IPS-18a (cell line): ENCODE results near the gene PSMB9.

Experiments
- H3K27ac ChIP-seq: one replicate; pipeline ENCODE4 v1.5.1; 2013; ENCODE audit warnings: low read length
- H3K27me3 ChIP-seq: one replicate; pipeline ENCODE4 v1.6.1; 2013; ENCODE audit warnings: mild to moderate bottlenecking, low read length; ENCODE audit not compliant: control insufficient read depth, insufficient read depth
- H3K36me3 ChIP-seq: one replicate; pipeline ENCODE4 v1.6.1; 2013; ENCODE audit warnings: low read depth, low read length; ENCODE audit not compliant: control insufficient read depth
- H3K4me1 ChIP-seq: one replicate; pipeline ENCODE4 v1.6.1; 2013; ENCODE audit warnings: low read depth, low read length; ENCODE audit not compliant: control insufficient read depth
- H3K4me3 ChIP-seq: one replicate; pipeline ENCODE4 v1.5.1; 2013; ENCODE audit warnings: low read length
- H3K9ac ChIP-seq: one replicate; pipeline ENCODE4 v1.6.1; 2013; ENCODE audit warnings: mild to moderate bottlenecking, low read length, moderate library complexity
- H3K9me3 ChIP-seq: one replicate; pipeline ENCODE4 v1.6.1; 2013; ENCODE audit warnings: low read depth, low read length; ENCODE audit not compliant: control insufficient read depth

Gene PSMB9

DNA sequence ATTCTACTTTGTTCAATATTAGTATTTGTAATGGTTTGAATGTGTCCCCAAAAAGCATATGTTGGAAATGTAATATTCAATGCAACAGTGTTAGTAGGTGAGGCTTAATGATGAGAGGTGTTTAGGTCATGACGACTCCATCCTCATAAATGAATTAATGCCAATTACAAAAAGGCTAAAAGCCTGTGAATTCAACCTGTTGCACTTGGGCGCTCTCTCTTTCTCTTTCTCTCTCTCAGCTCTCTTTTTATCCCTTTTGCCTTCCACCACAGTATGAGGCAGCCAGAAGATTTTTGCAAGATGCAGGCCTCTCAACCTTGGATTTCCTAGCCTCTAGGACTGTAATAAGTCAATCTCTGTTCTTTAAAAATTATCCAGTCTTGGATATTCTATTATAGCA lies 34.6 kb downstream of the PSMB9 start:
- no peak overlapping the region for H3K27ac ChIP-seq
- no peaks in the 10 kb centered on the region for H3K27me3 ChIP-seq
- H3K4me3 ChIP-seq, result no peak overlapping the region
- H3K9me3 ChIP-seq, result no peaks in the 10 kb centered on the region
- H3K4me1 ChIP-seq, result no peaks in the 10 kb centered on the region
- no peaks in the 10 kb centered on the region for H3K36me3 ChIP-seq
- H3K9ac ChIP-seq, result no peak overlapping the region

DNA sequence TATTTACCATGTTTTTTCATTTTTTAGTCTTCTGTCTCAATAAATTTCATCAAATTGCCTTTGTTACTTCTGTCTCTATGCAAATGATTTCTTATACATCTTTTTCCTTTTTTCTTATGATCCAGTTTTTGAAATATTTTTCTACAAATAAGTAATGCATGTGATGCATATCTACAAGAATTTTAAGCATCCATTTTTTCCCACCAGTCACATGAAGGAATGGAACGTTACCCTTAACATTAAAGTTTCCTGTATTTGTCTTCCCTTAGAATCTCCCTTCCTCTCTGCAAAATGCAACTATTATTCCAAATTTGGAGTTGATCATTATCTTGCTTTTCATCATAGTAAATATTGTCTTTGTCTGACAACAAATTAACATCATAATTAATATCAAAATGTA lies 35.5 kb downstream of the PSMB9 start:
- Histone ChIP-seq H3K4me3 (no peak overlapping the region), H3K27me3 (no peaks in the 10 kb centered on the region), H3K27ac (no peak overlapping the region), H3K9ac (no peak overlapping the region), H3K36me3 (no peaks in the 10 kb centered on the region), H3K4me1 (no peaks in the 10 kb centered on the region), H3K9me3 (no peaks in the 10 kb centered on the region)

DNA sequence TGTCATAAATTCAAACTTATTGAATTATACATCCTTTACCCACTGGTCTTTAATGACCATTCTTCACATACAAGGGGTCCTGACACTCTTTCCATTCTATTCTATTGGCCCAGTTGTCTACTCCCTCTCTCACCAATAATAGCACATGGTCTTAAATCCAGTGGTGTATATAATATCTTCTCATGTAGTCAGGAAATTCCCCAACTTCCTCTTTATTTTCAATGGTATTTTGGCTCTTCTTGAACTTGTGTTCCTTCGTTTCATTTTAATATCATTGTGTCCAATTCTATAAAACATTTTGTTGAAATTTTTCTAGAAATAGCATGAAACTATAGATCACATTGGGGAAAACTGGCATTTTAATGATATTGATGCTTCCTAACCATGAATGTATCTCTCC lies 36.8 kb downstream of the PSMB9 start:
- no peak overlapping the region for H3K9ac ChIP-seq
- peaks cover 5% of the 10 kb centered on the region for H3K4me1 ChIP-seq
- no peaks in the 10 kb centered on the region for H3K36me3 ChIP-seq
- H3K9me3 ChIP-seq, result no peaks in the 10 kb centered on the region
- no peaks in the 10 kb centered on the region for H3K27me3 ChIP-seq
- no peak overlapping the region for H3K27ac ChIP-seq
- H3K4me3 ChIP-seq, result no peak overlapping the region

DNA sequence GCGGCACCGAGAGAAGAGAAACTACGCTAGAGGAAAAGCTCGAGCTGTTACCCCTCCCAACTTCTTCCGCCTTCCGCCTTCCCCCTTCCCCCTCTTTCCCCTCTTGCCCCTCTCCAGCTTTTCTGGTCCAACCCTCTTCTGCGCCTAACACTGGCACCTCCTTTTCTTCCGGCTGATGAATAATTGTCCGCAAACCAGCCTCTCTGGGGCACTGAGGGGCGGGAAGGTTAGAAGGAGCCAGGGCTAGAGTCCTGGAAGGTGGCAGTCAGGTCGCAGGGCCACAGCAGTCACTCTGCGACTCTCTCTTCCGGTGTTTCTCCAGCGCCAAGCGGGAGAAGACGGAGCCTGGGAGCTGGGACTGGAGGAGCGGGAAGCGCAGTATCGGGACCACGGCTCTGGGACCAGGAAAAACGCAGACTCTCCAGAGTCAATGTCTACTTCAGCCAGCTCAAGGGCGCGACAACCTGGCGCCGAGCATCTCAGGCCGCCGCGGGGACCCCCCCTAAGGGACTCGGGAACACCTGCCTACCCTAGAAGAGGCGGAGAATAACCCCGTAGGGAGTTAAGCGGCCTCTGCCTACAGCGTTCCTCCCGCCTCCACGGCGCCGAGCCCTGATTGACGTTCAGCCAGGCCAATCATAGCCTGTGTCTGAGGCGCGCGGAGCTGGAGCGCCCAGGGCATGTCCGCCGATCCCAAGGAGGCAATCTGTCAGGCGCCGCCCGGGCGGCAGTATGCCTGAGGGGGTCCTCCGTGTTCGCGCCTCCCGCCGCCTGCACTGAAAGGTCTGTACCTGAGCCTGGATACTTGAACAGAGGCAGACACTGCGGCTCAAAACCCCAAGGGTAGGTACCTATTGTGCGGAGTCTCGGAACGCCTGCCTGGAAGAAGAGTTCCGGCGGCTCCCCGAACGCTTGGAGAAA lies 40.4 kb downstream of the PSMB9 start:
- peaks cover 5% of the 10 kb centered on the region for H3K4me1 ChIP-seq
- H3K4me3 ChIP-seq, result peak overlapping the region; percentile 91
- no peaks in the 10 kb centered on the region for H3K27me3 ChIP-seq
- no peak overlapping the region for H3K27ac ChIP-seq
- H3K36me3 ChIP-seq, result no peaks in the 10 kb centered on the region
- H3K9me3 ChIP-seq, result no peaks in the 10 kb centered on the region
- H3K9ac ChIP-seq, result peak overlapping the region; percentile 74

DNA sequence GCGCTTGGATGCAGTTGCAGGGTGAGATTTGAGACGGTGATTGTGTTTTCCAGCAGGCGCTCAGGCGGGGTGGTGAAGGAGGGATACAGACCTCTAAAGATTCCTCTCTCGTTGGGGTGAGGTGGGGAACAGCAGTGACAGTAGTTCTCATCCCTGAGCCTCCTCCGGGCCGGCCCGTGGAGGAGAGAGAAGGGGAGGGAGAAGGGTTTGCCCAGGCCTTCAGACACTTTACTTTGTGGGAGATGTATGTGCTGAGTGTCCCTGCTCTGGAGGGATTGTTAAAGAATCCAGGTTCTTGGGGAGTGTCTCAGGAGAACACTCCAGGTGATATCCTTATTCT lies 41.0 kb downstream of the PSMB9 start:
- H3K4me1 ChIP-seq, result peaks cover 5% of the 10 kb centered on the region
- H3K27me3 ChIP-seq, result no peaks in the 10 kb centered on the region
- H3K4me3 ChIP-seq, result peak overlapping the region; percentile 91
- no peak overlapping the region for H3K27ac ChIP-seq
- H3K9me3 ChIP-seq, result no peaks in the 10 kb centered on the region
- H3K36me3 ChIP-seq, result no peaks in the 10 kb centered on the region
- peak overlapping the region; percentile 74 for H3K9ac ChIP-seq

DNA sequence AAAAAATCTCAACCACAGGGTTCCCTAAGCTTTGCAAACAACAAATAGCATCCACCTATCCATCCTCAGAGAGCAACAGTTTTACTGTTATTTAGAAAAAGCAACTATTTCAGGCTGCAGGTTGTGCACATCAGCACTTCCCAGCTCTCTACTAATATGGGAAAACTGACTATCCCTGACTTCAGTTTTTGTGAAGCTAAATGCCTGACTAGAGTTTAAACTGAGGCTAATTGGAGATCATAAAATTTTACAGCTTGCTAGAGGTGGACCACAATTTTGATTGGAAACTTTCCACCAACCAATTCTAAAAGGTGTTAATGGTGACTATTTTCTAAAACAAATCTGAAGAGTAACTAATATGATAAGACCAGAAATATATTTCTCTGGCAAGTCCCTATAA lies 50.0 kb downstream of the PSMB9 start:
- Histone ChIP-seq H3K27me3 (no peaks in the 10 kb centered on the region), H3K4me1 (no peaks in the 10 kb centered on the region), H3K36me3 (peaks cover 7% of the 10 kb centered on the region), H3K27ac (no peak overlapping the region), H3K4me3 (no peak overlapping the region), H3K9me3 (no peaks in the 10 kb centered on the region), H3K9ac (no peak overlapping the region)

DNA sequence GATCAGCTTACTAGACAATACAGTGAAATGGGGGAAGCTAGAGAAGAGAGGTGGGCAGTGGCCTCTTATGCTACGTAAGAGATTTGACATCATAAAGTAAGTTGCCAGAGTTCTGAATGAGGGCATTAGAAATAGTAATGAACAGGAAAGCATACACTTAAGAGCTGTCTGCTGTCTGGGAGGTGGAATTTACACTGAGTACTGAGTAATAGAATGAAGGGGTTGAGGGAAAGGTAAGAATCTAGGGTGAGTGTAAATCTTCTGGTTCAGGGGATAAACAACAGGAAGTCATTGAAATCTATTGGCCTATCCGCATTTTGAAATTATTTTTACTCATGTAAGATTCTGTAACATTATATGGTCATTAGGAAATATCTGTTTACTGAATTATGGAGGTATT lies 51.1 kb downstream of the PSMB9 start:
- Histone ChIP-seq H3K27ac (no peak overlapping the region), H3K27me3 (no peaks in the 10 kb centered on the region), H3K9me3 (no peaks in the 10 kb centered on the region), H3K4me3 (no peak overlapping the region), H3K36me3 (peaks cover 7% of the 10 kb centered on the region), H3K4me1 (no peaks in the 10 kb centered on the region), H3K9ac (no peak overlapping the region)

DNA sequence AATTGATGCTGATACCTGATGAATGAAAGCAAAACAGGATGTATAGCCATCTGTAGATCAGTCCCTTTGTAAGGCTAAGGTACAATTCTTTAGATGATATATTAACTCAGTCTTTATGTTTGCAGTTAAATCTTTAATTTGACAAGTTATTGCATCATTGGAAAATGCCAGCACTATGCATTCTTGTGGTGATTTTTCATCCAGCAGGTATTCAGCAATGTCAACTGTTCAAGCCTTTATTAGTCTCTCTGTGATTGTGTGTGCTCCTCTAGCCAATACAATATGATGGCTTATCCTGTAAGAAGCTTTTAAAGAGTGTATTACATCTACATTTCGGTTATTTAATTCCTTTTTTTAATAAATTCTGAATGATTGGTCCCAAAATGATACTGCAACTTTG lies 52.5 kb downstream of the PSMB9 start:
- Histone ChIP-seq H3K9ac (no peak overlapping the region), H3K36me3 (no peaks in the 10 kb centered on the region), H3K9me3 (no peaks in the 10 kb centered on the region), H3K4me1 (no peaks in the 10 kb centered on the region), H3K27me3 (no peaks in the 10 kb centered on the region), H3K27ac (no peak overlapping the region), H3K4me3 (no peak overlapping the region)

DNA sequence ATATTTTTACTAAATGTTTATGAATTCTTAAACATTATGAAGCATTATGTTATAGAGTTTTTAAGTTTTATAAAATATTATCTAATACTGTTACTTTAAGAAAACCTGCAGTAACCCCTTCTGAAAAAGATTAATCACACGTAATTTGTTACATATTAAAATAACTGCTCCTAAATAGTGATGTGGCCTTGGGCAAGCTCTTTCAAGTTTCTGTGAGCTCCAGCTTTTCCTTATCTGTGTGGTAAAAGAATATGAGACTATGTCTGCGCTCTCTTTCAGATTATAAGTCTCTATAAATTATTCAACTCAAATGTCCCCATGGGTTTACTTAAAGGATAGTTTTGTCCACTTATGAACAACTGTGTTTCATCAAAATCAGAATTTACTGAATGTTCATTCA lies 54.9 kb downstream of the PSMB9 start:
- Histone ChIP-seq H3K9ac (no peak overlapping the region), H3K27me3 (no peaks in the 10 kb centered on the region), H3K9me3 (no peaks in the 10 kb centered on the region), H3K4me3 (no peak overlapping the region), H3K4me1 (no peaks in the 10 kb centered on the region), H3K27ac (no peak overlapping the region), H3K36me3 (no peaks in the 10 kb centered on the region)
